A673 (cell line): ENCODE measurements around the gene LRRC27. TPM values are rescaled to one million over a fixed set of nuclear protein-coding genes. Genes with fewer than 3 reads are reported as not detected.
"Not testable (repeated sequence)": the region's sequence is repeated elsewhere in the genome, so short reads cannot be mapped to it uniquely, and the experiment has no call there.

Source experiments
- BruUV-seq: library from RNA; stranded (reverse); fragments of 400-500 nt; replicated peaks from 2 replicates; lab custom pipeline; 2021; lab: Mats Ljungman, UMichigan
- CTCF ChIA-PET: fragments of 300-600 bp; sonication (Branson Sonifier 250); formaldehyde crosslinking; loops from one replicate; lab custom pipeline; 2022; ENCODE audit warnings: antibody characterized with exemption; lab: Charles Lee
- POLR2A ChIA-PET: fragments of 300-600 bp; sonication (Branson Sonifier 250); formaldehyde crosslinking; loops from one replicate; lab custom pipeline; 2022; ENCODE audit warnings: antibody characterized with exemption; ENCODE audit not compliant: low non-redundant PET; lab: Charles Lee
- DNase-seq: peaks from one replicate; pipeline ENCODE4 v3.0.0-alpha.2; 2015; ENCODE audit warnings: low spot score
- H3K27ac ChIP-seq: fragments of 200-600 bp; sonication (generic); 2 replicates; pipeline ENCODE4 v1.5.1; 2016; ENCODE audit warnings: mixed run types, low read depth, mild to moderate bottlenecking, mixed read lengths, antibody characterized with exemption, low read length; ENCODE audit not compliant: poor library complexity, severe bottlenecking
- H3K27me3 ChIP-seq: fragments of 200-600 bp; sonication (generic); replicated peaks from 2 replicates; pipeline ENCODE4 v1.6.1; 2017; ENCODE audit warnings: mixed run types, low read depth, mild to moderate bottlenecking, mixed read lengths, antibody characterized with exemption, low read length; ENCODE audit not compliant: insufficient read depth, poor library complexity
- H3K36me3 ChIP-seq: fragments of 200-600 bp; sonication (generic); 2 replicates; pipeline ENCODE4 v1.6.1; 2016; ENCODE audit warnings: mixed run types, mild to moderate bottlenecking, mixed read lengths, antibody characterized with exemption, low read length; ENCODE audit not compliant: insufficient read depth, poor library complexity, severe bottlenecking
- H3K4me1 ChIP-seq: fragments of 200-600 bp; sonication (generic); 2 replicates; pipeline ENCODE4 v1.6.1; 2017; ENCODE audit warnings: mixed run types, mild to moderate bottlenecking, mixed read lengths, antibody characterized with exemption, low read length; ENCODE audit not compliant: insufficient read depth, poor library complexity, severe bottlenecking
- H3K4me3 ChIP-seq: fragments of 200-600 bp; sonication (generic); 2 replicates; pipeline ENCODE4 v1.5.1; 2016; ENCODE audit warnings: low read depth, mixed run types, mild to moderate bottlenecking, mixed read lengths, low read length; ENCODE audit not compliant: poor library complexity, severe bottlenecking
- H3K9me3 ChIP-seq: fragments of 200-600 bp; sonication (generic); 2 replicates; pipeline ENCODE4 v1.6.1; 2016; ENCODE audit warnings: mixed run types, low read depth, mild to moderate bottlenecking, mixed read lengths, antibody characterized with exemption, low read length; ENCODE audit not compliant: poor library complexity, severe bottlenecking
- CTCF ChIP-seq: fragments of 300-800, 200-600 bp; sonication (generic); conservative IDR thresholded peaks from 2 replicates; pipeline ENCODE4 v1.5.1; 2017; ENCODE audit warnings: low read depth, mild to moderate bottlenecking, antibody characterized with exemption, low read length, moderate library complexity, mixed read lengths
- EZH2 ChIP-seq: fragments of 200-600 bp; sonication (generic); IDR thresholded peaks from 2 replicates; pipeline ENCODE4 v1.6.1; 2017; ENCODE audit warnings: borderline replicate concordance, low read depth, mild to moderate bottlenecking, mixed read lengths, antibody characterized with exemption, low read length; ENCODE audit not compliant: poor library complexity, severe bottlenecking
- intact Hi-C: fragments of 100-400 bp; cut with micrococcal nuclease; formaldehyde crosslinking; loops from one replicate; pipeline ENCODE4 v1.10.0; 2022; ENCODE audit not compliant: unreplicated experiment
- total RNA-seq: library from RNA; stranded (reverse); gene quantifications from 2 replicates; pipeline ENCODE4 v1.2.3, GENCODE V29; 2021

The LRRC27 gene
- total RNA-seq, 1 experiment from 2014 or later = 11.5 TPM

DNA sequence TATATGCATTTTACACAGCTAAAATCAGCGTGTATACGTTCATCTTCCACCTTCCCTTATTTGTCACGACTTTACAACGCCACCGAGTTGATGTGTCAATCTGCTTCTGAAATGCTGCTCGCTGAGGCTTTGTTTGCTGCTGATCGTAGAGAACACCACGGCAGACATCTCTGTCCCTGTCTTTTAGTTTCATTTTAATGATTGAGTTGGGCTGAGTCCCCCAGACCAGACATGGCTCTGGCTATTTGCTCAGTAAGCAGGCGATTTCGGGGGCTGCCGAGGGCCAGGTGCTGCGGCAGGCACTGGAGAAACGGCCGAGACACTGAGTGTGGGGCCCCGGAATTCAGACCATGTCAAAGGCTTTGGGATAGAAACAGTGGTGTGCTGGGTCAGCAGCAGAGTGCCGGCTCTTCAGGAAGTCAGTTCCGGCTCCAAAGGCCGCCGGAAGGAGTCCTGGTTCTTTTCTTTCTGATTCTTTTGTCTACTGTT, 5.0 kb downstream of the LRRC27 start:
- no TSS peak for BruUV-seq
- TF ChIP-seq CTCF (no peak), EZH2 (no peak)
- Histone ChIP-seq H3K4me1 (peaks cover 9% of the 10 kb centered on the region), H3K4me3 (no peak overlapping the region), H3K36me3 (no peaks in the 10 kb centered on the region), H3K27me3 (no peaks in the 10 kb centered on the region), H3K9me3 (no peaks in the 10 kb centered on the region), H3K27ac (no peak overlapping the region)
- no peak for DNase-seq
- POLR2A ChIA-PET = no interaction called here
- intact Hi-C loops = no loop called here
- CTCF ChIA-PET = no interaction called here

DNA sequence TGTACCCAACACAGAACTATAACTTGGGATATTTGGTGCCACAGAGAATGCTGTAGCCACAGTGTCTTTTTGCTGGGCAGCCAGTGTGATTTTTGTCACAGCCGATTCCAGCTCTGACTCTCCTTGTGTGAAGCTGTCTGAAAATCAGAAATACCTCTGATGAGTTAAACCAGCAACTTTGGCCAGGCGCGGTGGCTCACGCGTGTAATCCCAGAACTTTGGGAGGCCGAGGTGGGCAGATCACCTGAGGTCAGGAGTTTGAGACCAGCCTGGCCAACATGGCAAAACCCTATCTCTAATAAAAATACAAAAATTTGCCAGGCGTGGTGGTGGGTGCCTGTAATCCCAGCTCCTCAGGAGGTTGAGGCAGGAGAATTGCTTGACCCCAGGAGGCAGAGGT, 5.9 kb downstream of the LRRC27 start:
- H3K27ac ChIP-seq, intact Hi-C loops, CTCF ChIA-PET: not testable (repeated sequence)

DNA sequence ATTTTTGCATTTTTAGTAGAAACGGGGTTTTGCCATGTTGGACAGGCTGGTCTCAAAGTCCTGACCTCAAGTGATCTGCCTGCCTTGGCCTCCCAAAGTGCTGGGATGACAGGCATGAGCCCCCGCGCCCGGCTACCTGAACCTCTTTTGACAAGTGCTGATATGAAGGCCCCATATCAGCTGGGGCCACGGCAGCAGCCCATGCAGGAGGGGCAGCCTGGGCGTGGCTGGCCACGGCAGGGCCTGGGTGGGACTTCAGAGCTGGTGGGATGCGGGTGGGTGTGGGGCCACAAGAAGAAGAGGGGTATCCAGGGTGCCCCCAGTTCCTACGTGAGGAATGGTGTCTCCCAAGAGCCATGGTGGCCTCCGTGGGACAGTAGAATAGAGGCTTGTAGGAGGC, 6.9 kb downstream of the LRRC27 start:
- no peaks in the 10 kb centered on the region for H3K27me3 ChIP-seq
- POLR2A ChIA-PET = no interaction called here
- TF ChIP-seq EZH2 = no peak
- no peak for TF ChIP-seq CTCF
- DNase-seq = no peak
- no peak overlapping the region for H3K4me3 ChIP-seq
- H3K9me3 ChIP-seq = no peaks in the 10 kb centered on the region
- intact Hi-C loops = no loop called here
- no peaks in the 10 kb centered on the region for H3K4me1 ChIP-seq
- H3K36me3 ChIP-seq = no peaks in the 10 kb centered on the region
- CTCF ChIA-PET = no interaction called here
- H3K27ac ChIP-seq = no peak overlapping the region
- BruUV-seq = no TSS peak

More for the DNA sequence above, 5.9 kb downstream of the LRRC27 start:
- DNase-seq, H3K27me3 ChIP-seq, H3K4me3 ChIP-seq, BruUV-seq, H3K9me3 ChIP-seq, H3K4me1 ChIP-seq, H3K36me3 ChIP-seq, POLR2A ChIA-PET: not testable (repeated sequence)

DNA sequence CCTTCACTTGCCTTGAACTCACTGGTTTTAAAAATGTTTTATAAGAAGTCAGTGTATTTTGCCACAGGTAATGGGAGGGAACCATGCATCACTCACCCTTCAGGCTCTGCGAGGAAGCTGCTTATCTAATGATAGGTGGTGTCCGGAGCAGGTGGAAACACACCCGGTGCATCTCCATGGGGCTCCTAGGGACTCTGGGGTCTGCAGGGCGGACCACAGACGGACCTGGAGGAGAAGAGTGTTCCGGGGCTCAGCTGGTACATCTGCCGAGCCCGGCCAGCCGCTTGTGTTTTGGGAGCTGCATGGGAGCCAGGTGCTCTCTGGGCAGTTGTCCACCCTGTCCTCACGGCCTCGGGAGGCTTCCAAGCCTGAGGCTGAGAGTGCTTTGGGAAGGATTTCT, 7.3 kb downstream of the LRRC27 start:
- no peak for DNase-seq
- TF ChIP-seq EZH2 = no peak
- TF ChIP-seq CTCF = no peak
- ChIA-PET POLR2A (no interaction called here), CTCF (no interaction called here)
- H3K9me3 ChIP-seq = no peaks in the 10 kb centered on the region
- H3K4me3 ChIP-seq = no peak overlapping the region
- H3K27me3 ChIP-seq = no peaks in the 10 kb centered on the region
- no TSS peak for BruUV-seq
- intact Hi-C loops = no loop called here
- no peaks in the 10 kb centered on the region for H3K36me3 ChIP-seq
- H3K27ac ChIP-seq = no peak overlapping the region
- H3K4me1 ChIP-seq = no peaks in the 10 kb centered on the region
